ENCODE results near the gene RACGAP1. TPM values are rescaled to one million over a fixed set of nuclear protein-coding genes. Genes with fewer than 3 reads are reported as not detected.

Gene RACGAP1
- total RNA-seq, 1 donor from 2014 or later, result 18.8 TPM

GRCh38 chr12:50018968-50019367 is 6.3 kb downstream of the RACGAP1 start:
- Histone ChIP-seq H3K27ac (ENCODE audit: low read depth, low read length) (no peak overlapping the region), H2AFZ (ENCODE audit: low read depth, low read length) (no peak overlapping the region), H3K9me3 (ENCODE audit: insufficient read depth, low read depth, low read length) (no peaks in the 10 kb centered on the region), H4K20me1 (ENCODE audit: insufficient read depth, low read length) (peaks cover 11% of the 10 kb centered on the region), H3K36me3 (ENCODE audit: insufficient read depth, low read length) (peaks cover 3% of the 10 kb centered on the region), H3K4me3 (ENCODE audit: insufficient read depth, low read depth, low read length) (no peak overlapping the region), H3K79me2 (ENCODE audit: insufficient read depth, low read length) (peaks cover 98% of the 10 kb centered on the region), H3K4me1 (ENCODE audit: insufficient read depth, low read length) (peaks cover 6% of the 10 kb centered on the region), H3K9ac (ENCODE audit: low read length) (no peak overlapping the region), H3K27me3 (ENCODE audit: insufficient read depth, low read length) (no peaks in the 10 kb centered on the region), H3K4me2 (ENCODE audit: low read length) (no peak overlapping the region)
- Mint-ChIP-seq H3K27me3 (ENCODE audit: low read depth, unreplicated experiment) (no peaks in the 10 kb centered on the region), H3K4me3 (ENCODE audit: unreplicated experiment) (no peak overlapping the region), H3K36me3 (ENCODE audit: low read depth, unreplicated experiment) (no peaks in the 10 kb centered on the region), H3K9me3 (ENCODE audit: unreplicated experiment) (no peaks in the 10 kb centered on the region), H3K27ac (ENCODE audit: unreplicated experiment) (no peak overlapping the region), H3K4me1 (ENCODE audit: low read depth, unreplicated experiment) (peaks cover 3% of the 10 kb centered on the region)
- TF ChIP-seq CTCF (IDR thresholded peaks at IDR 0.05; ENCODE audit: insufficient read depth, low read depth, low read length) (no peak), EZH2 (IDR thresholded peaks at IDR 0.05; ENCODE audit: insufficient read depth, low read length) (no peak)
- DNase-seq (ENCODE audit: low read depth) (no peak), FAIRE-seq (no peak)

GRCh38 chr12:50018154-50018553 is 7.1 kb downstream of the RACGAP1 start:
- H3K9ac ChIP-seq (ENCODE audit: low read length), result no peak overlapping the region
- H3K27me3 Mint-ChIP-seq (ENCODE audit: low read depth, unreplicated experiment), result no peaks in the 10 kb centered on the region

More at GRCh38 chr12:50018154-50018553, 7.1 kb downstream of the RACGAP1 start:
- H4K20me1 ChIP-seq (ENCODE audit: insufficient read depth, low read length), result peaks cover 11% of the 10 kb centered on the region
- H3K27me3 ChIP-seq (ENCODE audit: insufficient read depth, low read length), result no peaks in the 10 kb centered on the region
- TF ChIP-seq CTCF (IDR thresholded peaks at IDR 0.05; ENCODE audit: insufficient read depth, low read depth, low read length) (no peak), EZH2 (IDR thresholded peaks at IDR 0.05; ENCODE audit: insufficient read depth, low read length) (no peak)
- Mint-ChIP-seq H3K27ac (ENCODE audit: unreplicated experiment) (no peak overlapping the region), H3K4me3 (ENCODE audit: unreplicated experiment) (no peak overlapping the region), H3K9me3 (ENCODE audit: unreplicated experiment) (no peaks in the 10 kb centered on the region), H3K4me1 (ENCODE audit: low read depth, unreplicated experiment) (peaks cover 5% of the 10 kb centered on the region), H3K36me3 (ENCODE audit: low read depth, unreplicated experiment) (no peaks in the 10 kb centered on the region)
- H3K4me2 ChIP-seq (ENCODE audit: low read length), result no peak overlapping the region
- peaks cover 3% of the 10 kb centered on the region for H3K36me3 ChIP-seq (ENCODE audit: insufficient read depth, low read length)
- DNase-seq (ENCODE audit: low read depth) (no peak), FAIRE-seq (no peak)
- peaks cover 98% of the 10 kb centered on the region for H3K79me2 ChIP-seq (ENCODE audit: insufficient read depth, low read length)
- H3K4me1 ChIP-seq (ENCODE audit: insufficient read depth, low read length), result peaks cover 6% of the 10 kb centered on the region
- no peak overlapping the region for H3K4me3 ChIP-seq (ENCODE audit: insufficient read depth, low read depth, low read length)
- H3K27ac ChIP-seq (ENCODE audit: low read depth, low read length), result no peak overlapping the region
- H2AFZ ChIP-seq (ENCODE audit: low read depth, low read length), result peak overlapping the region; percentile 1
- H3K9me3 ChIP-seq (ENCODE audit: insufficient read depth, low read depth, low read length), result no peaks in the 10 kb centered on the region

All from astrocyte (in vitro differentiated cells and primary cell).